K562 (cell line): ENCODE measurements around the gene MIER2. TPM values are rescaled to one million over a fixed set of nuclear protein-coding genes. Genes with fewer than 3 reads are reported as not detected.
A peak's percentile ranks its signal among the peaks of the same experiment; 100 is the strongest.

Source experiments
- ATAC-seq: fragments of 200-7000 bp; cut with Tn5 transposase; 3 replicates; pipeline ENCODE4 v1.9.1; 2020; ENCODE audit warnings: moderate library complexity
- BruUV-seq: library from RNA; stranded (reverse); fragments of 400-500 nt; replicated peaks from 2 replicates; lab custom pipeline; 2021; lab: Mats Ljungman, UMichigan
- CTCF ChIA-PET: fragments of 300-600 bp; formaldehyde crosslinking; extraction: SDS; loops from one replicate; lab custom pipeline; 2021; ENCODE audit warnings: low intra/inter-chr PET ratio; lab: Yijun Ruan, JAX
- POLR2A ChIA-PET: fragments of 300-600, 350-650 bp; sonication (Branson Sonifier 250); formaldehyde crosslinking; extraction: SDS; loops from one replicate; lab custom pipeline; 2021; ENCODE audit warnings: antibody characterized with exemption, inconsistent platforms; lab: Yijun Ruan, JAX
- DNase-seq, 4 experiments: peaks; one replicate each; pipeline versions ENCODE4 v3.0.0 to v3.0.0-alpha.2; 2011 to 2018; ENCODE audit warnings: low spot score in 3 of 4, mixed read lengths in 3 of 4; ENCODE audit errors: extremely low read depth in 1 of 4
- FAIRE-seq: peaks from 2 replicates; lab custom pipeline; 2011; peaks lifted over from hg19 to GRCh38; lab: Jason Lieb, UNC
- H2AFZ ChIP-seq: 2 replicates; pipeline ENCODE4 v1.6.0; 2011; ENCODE audit warnings: low read depth, low read length, control low read depth, inconsistent platforms
- H3K27ac ChIP-seq: fragments of 200-600 bp; 3 replicates; pipeline ENCODE4 v1.8.0; 2011; ENCODE audit warnings: low read depth, mild to moderate bottlenecking, control low read depth, inconsistent platforms, low read length, moderate library complexity, mixed read lengths; ENCODE audit errors: extremely low read depth
- H3K27me3 ChIP-seq, 2 experiments: fragments of 300-600 bp in 1 of 2; 2 replicates in 1 of 2; 3 replicates in 1 of 2; pipeline versions ENCODE4 v1.6.0 to v1.8.0; 2011; ENCODE audit warnings: inconsistent platforms in 2 of 2, low read length in 2 of 2, mild to moderate bottlenecking in 1 of 2, mixed read lengths in 1 of 2, moderate library complexity in 1 of 2; ENCODE audit not compliant: control insufficient read depth in 2 of 2, insufficient read depth in 2 of 2
- H3K36me3 ChIP-seq: fragments of 300-600 bp; 3 replicates; pipeline ENCODE4 v1.8.0; 2011; ENCODE audit warnings: mild to moderate bottlenecking, low read length, inconsistent platforms; ENCODE audit not compliant: control insufficient read depth, insufficient read depth
- H3K4me1 ChIP-seq, 2 experiments: fragments of 200-600 bp in 1 of 2; replicated peaks in 1 of 2; 2 replicates in 1 of 2; 3 replicates in 1 of 2; pipeline versions ENCODE4 v1.5.1 to v1.8.0; 2011; ENCODE audit warnings: inconsistent platforms in 2 of 2, low read length in 2 of 2, mild to moderate bottlenecking in 1 of 2, mixed read lengths in 1 of 2, moderate library complexity in 1 of 2; ENCODE audit not compliant: control insufficient read depth in 2 of 2, insufficient read depth in 2 of 2
- H3K4me2 ChIP-seq: 2 replicates; pipeline ENCODE4 v1.6.1; 2011; ENCODE audit warnings: low read length, control low read depth, inconsistent platforms, mixed read lengths; ENCODE audit not compliant: insufficient read depth
- H3K4me3 ChIP-seq: fragments of 200-600 bp; sonication (generic), shearing (Covaris generic); 2 replicates; pipeline ENCODE4 v1.5.1; 2016; ENCODE audit warnings: control low read depth, inconsistent platforms
- H3K79me2 ChIP-seq: fragments of 200-600 bp; 3 replicates; pipeline ENCODE4 v1.8.0; 2011; ENCODE audit warnings: low read length, inconsistent platforms; ENCODE audit not compliant: control insufficient read depth, insufficient read depth
- H3K9ac ChIP-seq, 2 experiments: 2 replicates each; pipeline versions ENCODE4 v1.6.0 to v1.6.1; 2011; ENCODE audit warnings: low read depth in 2 of 2, low read length in 2 of 2, control low read depth in 1 of 2, inconsistent platforms in 1 of 2, mild to moderate bottlenecking in 1 of 2, mixed read lengths in 1 of 2; ENCODE audit not compliant: insufficient read depth in 1 of 2
- H3K9me1 ChIP-seq: one replicate; pipeline ENCODE4 v1.6.0; 2011; ENCODE audit warnings: inconsistent platforms, mild to moderate bottlenecking, low read length, moderate library complexity; ENCODE audit not compliant: control insufficient read depth, insufficient read depth
- H3K9me3 ChIP-seq: replicated peaks from 2 replicates; pipeline ENCODE4 v1.5.1; 2011; ENCODE audit warnings: low read depth, low read length, inconsistent platforms; ENCODE audit not compliant: control insufficient read depth, insufficient read depth
- H4K20me1 ChIP-seq: replicated peaks from 2 replicates; pipeline ENCODE4 v1.6.1; 2011; ENCODE audit warnings: low read length, inconsistent platforms, mixed read lengths; ENCODE audit not compliant: control insufficient read depth, insufficient read depth
- GABPB1 ChIP-seq: sonication (generic); formaldehyde crosslinking; IDR thresholded peaks from 2 replicates; pipeline ENCODE4 v1.8.0; 2022; ENCODE audit warnings: mild to moderate bottlenecking, missing genetic modification reagents
- POLR2AphosphoS2 ChIP-seq: IDR thresholded peaks from 2 replicates; pipeline ENCODE4 v1.6.1; 2012; ENCODE audit warnings: low read length, improper control_type of control experiment
- STAT5A ChIP-seq: IDR thresholded peaks from 2 replicates; pipeline ENCODE4 v1.6.1; 2012; ENCODE audit warnings: low read length, inconsistent platforms, borderline replicate concordance
- TAF15 ChIP-seq: fragments of 200-400 bp; formaldehyde crosslinking; IDR thresholded peaks from 2 replicates; pipeline ENCODE4 v1.6.1; 2017; ENCODE audit warnings: mild to moderate bottlenecking, low read depth, low read length, moderate library complexity
- TAL1 ChIP-seq: fragments of 450-650 bp; IDR thresholded peaks from 2 replicates; pipeline ENCODE4 v1.6.1; 2016; ENCODE audit warnings: mild to moderate bottlenecking
- TFE3 ChIP-seq: fragments of 450-650 bp; formaldehyde crosslinking; IDR thresholded peaks from 2 replicates; pipeline ENCODE4 v1.4.0; 2020; ENCODE audit warnings: mild to moderate bottlenecking, mixed read lengths
- ZNF124 ChIP-seq: sonication (generic); formaldehyde crosslinking; IDR thresholded peaks from 2 replicates; pipeline ENCODE4 v1.8.1; 2022; ENCODE audit warnings: missing genetic modification reagents
- WGBS: fragments of 100-300 bp; shearing (Covaris generic); methylation state at CpG from one replicate; pipeline ENCODE4 v1.1.6; 2016; ENCODE audit warnings: low coverage, mixed read lengths; ENCODE audit not compliant: insufficient coverage; ENCODE audit errors: missing lambda C conversion rate; 5-methylcytosine and 5-hydroxymethylcytosine counted together
- in situ Hi-C: fragments of 300-500 bp; cut with MboI; formaldehyde crosslinking; loops from 4 replicates; pipeline ENCODE4 v1.15.0; 2018; ENCODE audit warnings: inconsistent platforms, mixed read lengths
- intact Hi-C: fragments of 100-400 bp; cut with micrococcal nuclease; formaldehyde crosslinking; loops from 2 replicates; pipeline ENCODE4 v1.14.2; 2022
- polyA plus RNA-seq, 8 experiments: library from polyadenylated mRNA; depleted of rRNA in 4 of 8; stranded (reverse) in 5 of 8; unstranded in 3 of 8; fragments of >200 nt; fragmentation: Nextera tagmentation in 2 of 8; fragmentation: Illumina TruSeq in 1 of 8; extraction: Ambion mirVana in 2 of 8; extraction: Trizol in 1 of 8; gene quantifications; 2 replicates each; pipeline versions ENCODE4 v1.2.1 to v1.2.3, GENCODE V29; 2011 to 2014; ENCODE audit warnings: inconsistent platforms in 1 of 8, missing spikeins in 1 of 8
- total RNA-seq, 7 experiments: library from RNA; depleted of rRNA in 6 of 7; stranded (reverse); fragments of >200 nt in 6 of 7; fragmentation: Illumina TruSeq in 2 of 7; extraction: Trizol in 2 of 7; gene quantifications; 2 replicates each; pipeline versions ENCODE4 v1.2.1 to v1.2.3, GENCODE V29; 2011 to 2021; ENCODE audit warnings: low replicate concordance in 1 of 7
- TF ChIP-seq, protein P1 (sequence below): fragments of 250-450 bp; sonication (Bioruptor Pico); IDR thresholded peaks from 2 replicates; pipeline ENCODE4 v1.4.0; 2020
- TF ChIP-seq, protein P2 (sequence below): fragments of 250-450 bp; sonication (Bioruptor Pico); IDR thresholded peaks from 2 replicates; pipeline ENCODE4 v1.8.0; 2021; ENCODE audit warnings: borderline replicate concordance, mild to moderate bottlenecking, moderate library complexity; ENCODE audit not compliant: poor library complexity, severe bottlenecking
- TF ChIP-seq, protein P3 (sequence below), 2 experiments: fragments of 450-650 bp; IDR thresholded peaks; 2 replicates each; pipeline ENCODE4 v1.6.1; 2018; ENCODE audit warnings: mild to moderate bottlenecking in 2 of 2, low read depth in 1 of 2; ENCODE audit not compliant: partially characterized antibody in 2 of 2
- TF ChIP-seq, protein P4 (sequence below): fragments of 450-650 bp; IDR thresholded peaks from 2 replicates; pipeline ENCODE4 v1.6.1; 2016; ENCODE audit warnings: antibody characterized with exemption

Gene MIER2
- total and polyA plus RNA-seq, 9 of the 15 experiments (the other 6 are each of a cell fraction or from before 2014, with no cell fraction given), result 0.46 to 34.7 (median 15.6) TPM

DNA sequence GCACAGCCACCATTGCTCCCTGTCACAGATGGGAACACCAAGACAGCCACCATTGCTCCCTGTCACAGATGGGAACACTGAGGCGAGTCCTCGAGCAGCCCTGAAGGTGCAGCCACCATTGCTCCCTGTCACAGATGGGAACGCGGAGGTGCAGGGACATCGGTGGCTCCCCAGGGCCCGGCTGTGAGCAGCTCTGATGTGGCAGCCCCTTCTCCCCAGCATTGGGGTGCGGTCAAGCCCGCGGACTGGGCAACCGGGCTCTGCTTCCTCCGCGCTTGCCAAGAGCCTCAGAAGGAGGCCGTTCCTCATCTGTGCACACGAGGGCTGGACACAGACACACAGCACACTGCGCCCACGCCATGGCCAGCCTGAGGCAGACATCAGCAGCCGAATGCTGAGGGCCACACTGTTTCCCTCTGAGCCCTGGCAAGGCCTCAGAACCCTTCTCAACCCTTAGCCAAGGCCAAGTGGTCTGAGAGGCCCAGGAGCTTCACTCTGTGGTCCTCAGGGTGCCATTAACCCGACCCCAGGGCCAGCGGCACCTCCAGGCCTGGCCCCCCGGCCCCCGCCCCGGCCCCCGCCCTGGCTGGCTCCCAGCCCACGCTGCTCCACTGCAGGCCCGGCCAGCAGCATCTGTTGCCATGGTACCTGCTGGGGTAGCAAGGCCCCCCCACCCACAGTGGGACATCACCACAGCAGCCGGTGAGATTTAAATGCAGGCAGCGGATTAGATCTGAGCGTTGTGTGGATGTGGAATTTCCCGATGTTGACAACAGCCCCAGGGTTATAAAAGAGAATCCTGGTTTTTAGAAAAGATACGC lies 46.0 kb upstream of the MIER2 start (continued):
- TF ChIP-seq TFE3 (no peak), GABPB1 (CRISPR knock-in tag) (no peak), STAT5A (no peak), ZNF124 (CRISPR knock-in tag) (no peak), TAF15 (no peak)
- TF ChIP-seq, protein P1, sequence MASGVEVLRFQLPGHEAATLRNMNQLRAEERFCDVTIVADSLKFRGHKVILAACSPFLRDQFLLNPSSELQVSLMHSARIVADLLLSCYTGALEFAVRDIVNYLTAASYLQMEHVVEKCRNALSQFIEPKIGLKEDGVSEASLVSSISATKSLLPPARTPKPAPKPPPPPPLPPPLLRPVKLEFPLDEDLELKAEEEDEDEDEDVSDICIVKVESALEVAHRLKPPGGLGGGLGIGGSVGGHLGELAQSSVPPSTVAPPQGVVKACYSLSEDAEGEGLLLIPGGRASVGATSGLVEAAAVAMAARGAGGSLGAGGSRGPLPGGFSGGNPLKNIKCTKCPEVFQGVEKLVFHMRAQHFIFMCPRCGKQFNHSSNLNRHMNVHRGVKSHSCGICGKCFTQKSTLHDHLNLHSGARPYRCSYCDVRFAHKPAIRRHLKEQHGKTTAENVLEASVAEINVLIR (CRISPR knock-in tag), result no peak

GRCh38 chr19:389935-390289 lies 45.3 kb upstream of the MIER2 start:
- Histone ChIP-seq H3K27ac (no peak overlapping the region), H3K4me1 (peaks cover 0 to 9% of the 10 kb centered on the region in 2 experiments; a peak in 1 of 5 replicates), H3K9me3 (no peaks in the 10 kb centered on the region), H3K36me3 (no peaks in the 10 kb centered on the region), H4K20me1 (no peaks in the 10 kb centered on the region), H3K4me2 (no peak overlapping the region), H3K9ac (peak overlapping the region in 1 of 2 experiments; percentile 43; a peak in 1 of 4 replicates), H3K79me2 (no peaks in the 10 kb centered on the region), H2AFZ (no peak overlapping the region), H3K27me3 (peaks cover 23 to 43% of the 10 kb centered on the region in 2 experiments), H3K4me3 (no peak overlapping the region), H3K9me1 (no peaks in the 10 kb centered on the region)
- ChIA-PET POLR2A (no interaction called here), CTCF (no interaction called here)
- in situ Hi-C loops (no loop called here), intact Hi-C loops (no loop called here)
- FAIRE-seq (no peak), DNase-seq (no peak), ATAC-seq (no peak)
- 2% methylated on average over 11 of the region's 12 CpGs for WGBS
- no TSS peak for BruUV-seq
- TF ChIP-seq POLR2AphosphoS2, result no peak
- TF ChIP-seq, protein P2, sequence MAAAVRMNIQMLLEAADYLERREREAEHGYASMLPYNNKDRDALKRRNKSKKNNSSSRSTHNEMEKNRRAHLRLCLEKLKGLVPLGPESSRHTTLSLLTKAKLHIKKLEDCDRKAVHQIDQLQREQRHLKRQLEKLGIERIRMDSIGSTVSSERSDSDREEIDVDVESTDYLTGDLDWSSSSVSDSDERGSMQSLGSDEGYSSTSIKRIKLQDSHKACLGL (CRISPR knock-in tag), result no peak
- TF ChIP-seq, protein P3, sequence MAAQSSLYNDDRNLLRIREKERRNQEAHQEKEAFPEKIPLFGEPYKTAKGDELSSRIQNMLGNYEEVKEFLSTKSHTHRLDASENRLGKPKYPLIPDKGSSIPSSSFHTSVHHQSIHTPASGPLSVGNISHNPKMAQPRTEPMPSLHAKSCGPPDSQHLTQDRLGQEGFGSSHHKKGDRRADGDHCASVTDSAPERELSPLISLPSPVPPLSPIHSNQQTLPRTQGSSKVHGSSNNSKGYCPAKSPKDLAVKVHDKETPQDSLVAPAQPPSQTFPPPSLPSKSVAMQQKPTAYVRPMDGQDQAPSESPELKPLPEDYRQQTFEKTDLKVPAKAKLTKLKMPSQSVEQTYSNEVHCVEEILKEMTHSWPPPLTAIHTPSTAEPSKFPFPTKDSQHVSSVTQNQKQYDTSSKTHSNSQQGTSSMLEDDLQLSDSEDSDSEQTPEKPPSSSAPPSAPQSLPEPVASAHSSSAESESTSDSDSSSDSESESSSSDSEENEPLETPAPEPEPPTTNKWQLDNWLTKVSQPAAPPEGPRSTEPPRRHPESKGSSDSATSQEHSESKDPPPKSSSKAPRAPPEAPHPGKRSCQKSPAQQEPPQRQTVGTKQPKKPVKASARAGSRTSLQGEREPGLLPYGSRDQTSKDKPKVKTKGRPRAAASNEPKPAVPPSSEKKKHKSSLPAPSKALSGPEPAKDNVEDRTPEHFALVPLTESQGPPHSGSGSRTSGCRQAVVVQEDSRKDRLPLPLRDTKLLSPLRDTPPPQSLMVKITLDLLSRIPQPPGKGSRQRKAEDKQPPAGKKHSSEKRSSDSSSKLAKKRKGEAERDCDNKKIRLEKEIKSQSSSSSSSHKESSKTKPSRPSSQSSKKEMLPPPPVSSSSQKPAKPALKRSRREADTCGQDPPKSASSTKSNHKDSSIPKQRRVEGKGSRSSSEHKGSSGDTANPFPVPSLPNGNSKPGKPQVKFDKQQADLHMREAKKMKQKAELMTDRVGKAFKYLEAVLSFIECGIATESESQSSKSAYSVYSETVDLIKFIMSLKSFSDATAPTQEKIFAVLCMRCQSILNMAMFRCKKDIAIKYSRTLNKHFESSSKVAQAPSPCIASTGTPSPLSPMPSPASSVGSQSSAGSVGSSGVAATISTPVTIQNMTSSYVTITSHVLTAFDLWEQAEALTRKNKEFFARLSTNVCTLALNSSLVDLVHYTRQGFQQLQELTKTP (IDR thresholded peaks at IDR 0.05; ENCODE audit: low read depth in 1 of 2, partially characterized antibody in 2 of 2), result no peak
- TF ChIP-seq, protein P4, sequence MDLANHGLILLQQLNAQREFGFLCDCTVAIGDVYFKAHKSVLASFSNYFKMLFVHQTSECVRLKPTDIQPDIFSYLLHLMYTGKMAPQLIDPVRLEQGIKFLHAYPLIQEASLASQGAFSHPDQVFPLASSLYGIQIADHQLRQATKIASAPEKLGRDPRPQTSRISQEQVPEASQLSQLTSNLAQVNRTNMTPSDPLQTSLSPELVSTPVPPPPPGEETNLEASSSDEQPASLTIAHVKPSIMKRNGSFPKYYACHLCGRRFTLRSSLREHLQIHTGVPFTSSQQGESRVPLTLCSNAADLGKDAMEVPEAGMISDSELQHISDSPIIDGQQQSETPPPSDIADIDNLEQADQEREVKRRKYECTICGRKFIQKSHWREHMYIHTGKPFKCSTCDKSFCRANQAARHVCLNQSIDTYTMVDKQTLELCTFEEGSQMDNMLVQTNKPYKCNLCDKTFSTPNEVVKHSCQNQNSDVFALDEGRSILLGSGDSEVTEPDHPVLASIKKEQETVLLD, result no peak
- TF ChIP-seq TAL1, result no peak
